ENCODE results near the gene UNKL. TPM values are rescaled to one million over a fixed set of nuclear protein-coding genes. Genes with fewer than 3 reads are reported as not detected.

UNKL gene
- total RNA-seq, 2 donors from 2014 or later = 46.4 to 48.3 TPM

DNA sequence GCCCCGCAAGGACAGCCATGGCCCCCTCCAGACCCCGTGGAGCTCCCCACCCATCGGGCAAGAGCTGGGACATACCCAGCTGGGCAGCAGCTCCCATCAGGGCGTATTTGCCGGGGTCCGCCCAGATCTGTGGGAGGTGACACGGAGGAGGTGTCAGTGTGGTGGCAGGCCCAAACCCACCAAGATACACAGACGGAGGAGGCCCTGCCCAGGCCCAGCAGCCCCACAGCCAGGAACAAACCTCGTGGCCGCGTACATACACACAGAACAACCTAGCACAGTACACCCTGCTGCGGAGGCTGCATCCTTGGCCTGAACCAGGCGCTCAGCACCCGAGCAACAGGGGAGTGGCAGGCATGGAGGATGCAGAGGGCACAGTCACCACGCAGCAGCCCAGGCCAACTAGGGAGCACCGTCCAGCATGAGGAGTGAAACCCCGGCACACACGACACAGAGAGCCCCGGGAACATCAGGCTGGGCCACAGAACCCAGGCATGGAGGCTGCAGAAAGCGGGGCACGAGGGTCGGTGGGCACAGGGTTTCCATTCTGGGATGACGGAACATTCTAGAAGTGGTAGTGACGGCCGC is 34.8 kb upstream of the UNKL start:
- Mint-ChIP-seq H3K27me3 (ENCODE audit: insufficient read depth) (no peaks in the 10 kb centered on the region), H3K9me3 (no peaks in the 10 kb centered on the region), H3K36me3 (ENCODE audit: low read depth) (peaks cover 25% of the 10 kb centered on the region), H3K4me1 (no peaks in the 10 kb centered on the region), H3K4me3 (no peak overlapping the region), H3K27ac (no peak overlapping the region)
- H3K9me3 ChIP-seq (ENCODE audit: control insufficient read depth, low read length) = no peaks in the 10 kb centered on the region
- peaks cover 11% of the 10 kb centered on the region for H3K36me3 ChIP-seq (ENCODE audit: control insufficient read depth, insufficient read depth, low read length)
- no peak for DNase-seq
- no peaks in the 10 kb centered on the region for H3K4me1 ChIP-seq (ENCODE audit: control insufficient read depth, insufficient read depth, low read length)
- TF ChIP-seq, protein P1, sequence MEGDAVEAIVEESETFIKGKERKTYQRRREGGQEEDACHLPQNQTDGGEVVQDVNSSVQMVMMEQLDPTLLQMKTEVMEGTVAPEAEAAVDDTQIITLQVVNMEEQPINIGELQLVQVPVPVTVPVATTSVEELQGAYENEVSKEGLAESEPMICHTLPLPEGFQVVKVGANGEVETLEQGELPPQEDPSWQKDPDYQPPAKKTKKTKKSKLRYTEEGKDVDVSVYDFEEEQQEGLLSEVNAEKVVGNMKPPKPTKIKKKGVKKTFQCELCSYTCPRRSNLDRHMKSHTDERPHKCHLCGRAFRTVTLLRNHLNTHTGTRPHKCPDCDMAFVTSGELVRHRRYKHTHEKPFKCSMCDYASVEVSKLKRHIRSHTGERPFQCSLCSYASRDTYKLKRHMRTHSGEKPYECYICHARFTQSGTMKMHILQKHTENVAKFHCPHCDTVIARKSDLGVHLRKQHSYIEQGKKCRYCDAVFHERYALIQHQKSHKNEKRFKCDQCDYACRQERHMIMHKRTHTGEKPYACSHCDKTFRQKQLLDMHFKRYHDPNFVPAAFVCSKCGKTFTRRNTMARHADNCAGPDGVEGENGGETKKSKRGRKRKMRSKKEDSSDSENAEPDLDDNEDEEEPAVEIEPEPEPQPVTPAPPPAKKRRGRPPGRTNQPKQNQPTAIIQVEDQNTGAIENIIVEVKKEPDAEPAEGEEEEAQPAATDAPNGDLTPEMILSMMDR (conservative IDR thresholded peaks at IDR 0.05) = no peak
- H3K9ac ChIP-seq (ENCODE audit: extremely low read depth, low read length, poor library complexity, severe bottlenecking) = no peak overlapping the region
- H3K27me3 ChIP-seq (ENCODE audit: control insufficient read depth, insufficient read depth, low read length, poor library complexity, severe bottlenecking) = no peaks in the 10 kb centered on the region
- H3K27ac ChIP-seq (ENCODE audit: low read depth, low read length) = no peak overlapping the region
- WGBS, 2 experiments (ENCODE audit: insufficient coverage in 1 of 2, insufficient read length in 1 of 2) = 94 to 95% methylated on average over 20 to 25 of the region's 25 CpGs
- no peak overlapping the region for H3K4me3 ChIP-seq (ENCODE audit: low read length)

DNA sequence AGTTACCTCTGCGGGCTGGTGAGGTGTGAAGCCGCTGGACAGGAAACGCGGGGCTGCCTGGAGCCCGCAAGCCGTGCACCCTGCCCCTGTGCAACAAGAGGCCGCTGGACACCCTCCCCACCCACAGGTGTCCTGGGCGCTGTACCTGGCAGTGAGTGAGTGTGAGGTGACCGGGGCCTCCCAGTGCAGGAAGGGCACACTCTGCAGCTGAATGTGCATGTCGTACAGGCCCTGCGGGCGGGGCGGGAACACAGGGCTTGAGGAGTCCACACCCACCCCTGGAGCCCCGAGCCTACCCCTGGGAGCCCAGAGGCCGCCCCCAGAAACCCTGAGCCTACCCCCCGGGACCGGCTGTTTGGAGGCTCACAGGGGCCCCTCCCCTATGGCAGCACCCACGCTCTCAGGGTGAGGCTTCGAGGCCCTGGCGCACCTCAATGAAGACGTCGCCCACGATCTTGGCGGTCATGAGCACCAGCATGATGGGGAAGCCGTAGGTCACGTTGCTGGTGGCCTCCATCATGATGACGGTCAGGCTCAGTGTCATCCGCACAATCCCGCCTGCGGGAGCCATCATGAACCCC is 34.1 kb upstream of the UNKL start:
- Histone ChIP-seq H3K36me3 (ENCODE audit: control insufficient read depth, insufficient read depth, low read length) (peaks cover 9% of the 10 kb centered on the region), H3K27ac (ENCODE audit: low read depth, low read length) (no peak overlapping the region), H3K9me3 (ENCODE audit: control insufficient read depth, low read length) (no peaks in the 10 kb centered on the region), H3K9ac (ENCODE audit: extremely low read depth, low read length, poor library complexity, severe bottlenecking) (no peak overlapping the region), H3K27me3 (ENCODE audit: control insufficient read depth, insufficient read depth, low read length, poor library complexity, severe bottlenecking) (no peaks in the 10 kb centered on the region), H3K4me3 (ENCODE audit: low read length) (no peak overlapping the region), H3K4me1 (ENCODE audit: control insufficient read depth, insufficient read depth, low read length) (no peaks in the 10 kb centered on the region)
- no peaks in the 10 kb centered on the region for H3K9me3 Mint-ChIP-seq
- H3K4me3 Mint-ChIP-seq = no peak overlapping the region
- TF ChIP-seq, protein P1 (conservative IDR thresholded peaks at IDR 0.05) = no peak
- H3K36me3 Mint-ChIP-seq (ENCODE audit: low read depth) = peaks cover 20% of the 10 kb centered on the region
- no peaks in the 10 kb centered on the region for H3K27me3 Mint-ChIP-seq (ENCODE audit: insufficient read depth)
- no peaks in the 10 kb centered on the region for H3K4me1 Mint-ChIP-seq
- H3K27ac Mint-ChIP-seq = no peak overlapping the region
- DNase-seq = no peak
- WGBS, 2 experiments (ENCODE audit: insufficient coverage in 1 of 2, insufficient read length in 1 of 2) = 89 to 94% methylated on average over 19 to 30 of the region's 30 CpGs

DNA sequence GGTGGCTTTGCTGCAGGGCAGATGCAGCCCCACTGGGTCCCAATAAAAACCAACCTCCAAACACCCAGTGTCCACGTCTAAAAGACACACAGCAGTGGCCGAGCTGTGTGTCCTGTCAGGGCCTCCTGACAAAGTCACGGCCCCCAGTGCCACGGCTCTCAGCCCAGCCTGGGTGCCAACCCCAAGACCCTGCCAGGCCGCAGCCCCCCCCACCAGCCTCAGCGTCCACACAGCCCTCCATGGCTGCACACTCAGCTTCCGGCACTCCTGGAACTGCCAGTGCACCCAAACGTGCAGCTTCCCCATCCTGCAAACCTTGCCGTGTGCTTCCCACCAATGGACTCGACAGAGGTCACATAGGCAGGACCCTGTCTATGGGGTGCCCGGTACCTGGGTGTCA is 33.5 kb upstream of the UNKL start:
- peaks cover 15% of the 10 kb centered on the region for H3K36me3 Mint-ChIP-seq (ENCODE audit: low read depth)
- TF ChIP-seq, protein P1 (conservative IDR thresholded peaks at IDR 0.05) = no peak
- DNase-seq = no peak
- H3K9ac ChIP-seq (ENCODE audit: extremely low read depth, low read length, poor library complexity, severe bottlenecking) = no peak overlapping the region
- H3K27me3 ChIP-seq (ENCODE audit: control insufficient read depth, insufficient read depth, low read length, poor library complexity, severe bottlenecking) = no peaks in the 10 kb centered on the region
- no peaks in the 10 kb centered on the region for H3K27me3 Mint-ChIP-seq (ENCODE audit: insufficient read depth)
- peaks cover 9% of the 10 kb centered on the region for H3K36me3 ChIP-seq (ENCODE audit: control insufficient read depth, insufficient read depth, low read length)
- WGBS, 2 experiments (ENCODE audit: insufficient coverage in 1 of 2, insufficient read length in 1 of 2) = 92 to 93% methylated on average over 10 to 11 of the region's 11 CpGs
- no peak overlapping the region for H3K27ac ChIP-seq (ENCODE audit: low read depth, low read length)
- H3K9me3 ChIP-seq (ENCODE audit: control insufficient read depth, low read length) = no peaks in the 10 kb centered on the region
- H3K4me3 Mint-ChIP-seq = no peak overlapping the region
- H3K27ac Mint-ChIP-seq = no peak overlapping the region
- H3K9me3 Mint-ChIP-seq = no peaks in the 10 kb centered on the region
- no peaks in the 10 kb centered on the region for H3K4me1 Mint-ChIP-seq
- H3K4me1 ChIP-seq (ENCODE audit: control insufficient read depth, insufficient read depth, low read length) = no peaks in the 10 kb centered on the region
- H3K4me3 ChIP-seq (ENCODE audit: low read length) = no peak overlapping the region

All from endodermal cell (in vitro differentiated cells).